GM19239 (cell line): ENCODE measurements around the gene NIM1K.
"Not testable (repeated sequence)": the region's sequence is repeated elsewhere in the genome, so short reads cannot be mapped to it uniquely, and the experiment has no call there.

Experiments used
- DNase-seq: peaks from one replicate; pipeline ENCODE4 v3.0.0; 2011; ENCODE audit warnings: low spot score; ENCODE audit not compliant: insufficient read length
- FAIRE-seq: peaks from 2 replicates; lab custom pipeline; 2011; peaks lifted over from hg19 to GRCh38; lab: Jason Lieb, UNC

NIM1K gene

GRCh38 chr5:43221502-43221901, 29.5 kb downstream of the NIM1K start:
- FAIRE-seq (no peak), DNase-seq (no peak)

DNA sequence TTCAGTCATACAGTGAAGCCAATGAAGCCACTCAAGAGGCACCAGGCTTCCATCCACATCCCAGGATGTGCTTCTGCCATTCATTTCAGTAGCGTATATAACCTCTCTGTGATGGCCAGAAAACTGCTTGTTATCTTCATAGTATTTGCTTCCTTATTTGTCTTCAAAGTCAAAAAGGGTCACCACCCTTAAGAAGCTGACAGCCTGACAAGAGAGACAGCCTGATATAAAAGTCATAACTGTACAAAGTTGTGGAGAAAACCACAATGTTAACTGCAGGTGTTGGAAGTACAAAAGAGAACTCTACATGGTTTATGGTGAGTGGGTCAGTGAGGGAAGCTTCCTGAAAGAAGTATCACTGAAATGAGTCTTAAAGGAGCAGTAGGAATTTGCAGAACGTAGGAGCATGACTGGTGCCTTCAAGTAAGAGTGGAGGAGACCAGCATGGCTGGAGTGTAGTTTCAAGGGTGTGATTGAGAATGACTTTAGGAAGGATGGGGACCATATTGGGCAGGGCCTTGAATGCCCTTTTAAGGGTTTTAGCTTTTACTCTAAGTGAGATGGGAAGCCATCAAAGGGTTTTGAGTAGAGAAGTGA, 33.7 kb downstream of the NIM1K start:
- FAIRE-seq (no peak), DNase-seq (no peak)

DNA sequence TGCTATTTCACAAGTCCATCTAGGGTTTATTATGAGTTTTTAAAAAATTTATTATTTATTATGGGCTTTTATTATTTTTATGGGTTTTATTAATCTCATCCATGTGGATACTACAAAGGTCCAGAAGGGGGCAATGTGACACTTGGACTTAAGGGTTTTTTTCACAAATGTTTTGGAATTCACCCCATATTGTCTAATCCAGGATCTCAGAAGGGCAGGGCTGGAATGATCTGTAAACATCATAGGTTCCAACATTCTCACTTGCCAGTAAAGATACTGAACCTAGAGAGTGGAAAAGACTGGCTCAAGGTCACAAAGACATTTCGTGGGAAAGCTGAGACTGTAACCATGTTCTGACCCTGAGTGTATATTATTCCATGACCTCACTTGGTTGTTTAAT, 35.6 kb downstream of the NIM1K start:
- peak; percentile 18 for FAIRE-seq

DNA sequence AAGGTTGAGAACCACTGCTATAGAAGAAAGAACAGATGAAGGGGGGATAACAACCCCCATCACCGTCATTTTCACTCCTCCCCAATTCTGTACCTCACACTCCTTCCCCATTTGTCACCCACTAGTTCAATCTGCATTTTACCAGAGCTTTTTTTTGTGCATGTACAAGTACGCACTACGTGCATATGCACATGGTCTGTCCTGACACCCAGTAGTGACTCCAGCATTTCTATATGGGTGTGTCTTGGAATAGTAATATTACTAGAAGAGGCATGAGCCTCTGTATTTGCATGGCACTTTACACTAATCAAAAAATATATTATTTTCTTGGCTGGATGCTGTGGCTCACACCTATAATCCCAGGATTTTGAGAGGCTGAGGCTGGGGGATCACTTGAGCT, 38.7 kb downstream of the NIM1K start:
- DNase-seq (no peak), FAIRE-seq (no peak)

More for the DNA sequence above, 35.6 kb downstream of the NIM1K start:
- DNase-seq, result no peak

- FAIRE-seq, result no peak
Observed at GRCh38 chr5:43231977-43232376, 40.0 kb downstream of the NIM1K start.

GRCh38 chr5:43232943-43233833, 41.2 kb downstream of the NIM1K start:
- no peak for FAIRE-seq
- no peak for DNase-seq

More at GRCh38 chr5:43231977-43232376, 40.0 kb downstream of the NIM1K start:
- no peak for DNase-seq

GRCh38 chr5:43233946-43234345, 41.9 kb downstream of the NIM1K start:
- FAIRE-seq (peak; percentile 75), DNase-seq (no peak)

GRCh38 chr5:43236653-43237355, 44.8 kb downstream of the NIM1K start:
- no peak for FAIRE-seq
- DNase-seq, result no peak

DNA sequence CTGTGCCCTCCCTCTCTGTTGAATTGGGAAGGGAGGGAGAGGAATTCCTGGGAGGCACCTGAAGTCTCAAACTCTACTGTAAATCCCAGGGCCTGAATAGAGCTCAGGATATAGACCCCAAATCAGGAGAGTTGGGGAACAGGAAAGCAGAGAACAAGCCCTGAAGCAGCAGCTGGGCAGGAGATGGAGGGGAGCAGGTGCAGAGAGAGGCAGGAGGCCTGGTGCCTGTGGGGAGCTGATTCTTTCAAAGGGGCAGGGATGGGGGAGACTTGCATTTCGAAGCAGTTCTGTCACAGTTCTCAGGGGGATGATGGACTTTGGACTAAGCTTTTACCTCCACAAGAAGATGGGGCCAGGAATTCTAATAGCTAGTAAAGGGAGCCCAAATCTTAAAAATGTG, 50.2 kb downstream of the NIM1K start:
- FAIRE-seq (no peak), DNase-seq (no peak)

DNA sequence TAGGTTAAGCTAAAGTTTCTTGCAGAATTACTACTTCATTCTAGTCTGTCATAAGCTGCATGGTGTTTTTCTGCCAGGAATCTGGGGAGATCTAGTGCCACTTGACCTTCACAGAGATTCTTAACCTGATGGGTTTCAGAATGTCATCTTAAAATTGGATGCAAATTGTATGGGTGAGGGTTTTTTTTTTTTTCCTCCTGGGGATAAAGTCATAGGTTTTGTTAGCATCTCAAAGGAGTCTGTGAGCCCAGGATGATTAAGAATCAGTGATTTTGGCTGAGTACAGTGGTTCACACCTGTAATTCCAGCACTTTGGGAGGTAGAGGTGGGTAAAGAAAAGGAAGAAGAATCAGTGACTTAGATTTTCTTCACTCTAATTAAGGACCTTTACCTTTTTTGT, 51.2 kb downstream of the NIM1K start:
- FAIRE-seq, result no peak
- DNase-seq, result no peak

DNA sequence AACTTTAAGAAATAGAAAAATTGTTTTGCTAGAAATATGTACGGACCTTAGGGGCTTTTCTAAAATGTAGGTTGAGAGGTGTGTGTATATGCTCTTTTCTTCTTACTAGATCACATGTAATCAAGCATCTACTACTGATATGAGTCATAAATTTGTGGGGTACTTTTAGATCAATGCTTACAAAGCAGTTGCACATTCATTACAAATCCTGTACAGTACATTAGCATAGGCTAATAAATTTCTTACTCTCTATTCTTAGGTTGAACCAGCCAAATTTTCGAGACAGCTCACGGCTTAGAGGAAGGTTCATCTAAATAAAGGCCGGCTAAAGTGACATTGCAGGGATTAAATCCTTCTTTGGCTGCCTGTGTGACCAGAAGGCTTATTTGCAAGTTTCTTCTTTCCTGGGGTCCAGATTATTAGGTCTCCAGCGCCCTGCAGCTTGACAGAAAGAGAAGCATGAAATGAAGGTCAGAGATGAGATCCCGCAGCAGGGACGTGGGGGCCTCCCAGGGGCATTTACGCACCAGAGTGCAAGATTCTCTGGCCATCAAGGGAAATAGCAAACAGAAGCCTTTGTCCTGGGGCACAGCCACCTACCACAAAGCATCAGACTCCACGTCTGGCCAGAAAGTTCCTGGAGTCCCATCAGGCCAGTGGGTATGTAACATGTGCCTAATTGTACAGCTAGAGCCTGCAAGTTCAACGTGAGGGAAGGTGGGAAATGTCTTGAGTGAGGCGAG, 53.0 kb downstream of the NIM1K start:
- DNase-seq, result no peak
- FAIRE-seq, result peak; percentile 77

- peak; percentile 48 for FAIRE-seq
Observed at GRCh38 chr5:43245724-43246385, 53.8 kb downstream of the NIM1K start.

GRCh38 chr5:43251754-43252153, 59.7 kb downstream of the NIM1K start:
- FAIRE-seq (no peak), DNase-seq (no peak)

More at GRCh38 chr5:43245724-43246385, 53.8 kb downstream of the NIM1K start:
- DNase-seq, result no peak

DNA sequence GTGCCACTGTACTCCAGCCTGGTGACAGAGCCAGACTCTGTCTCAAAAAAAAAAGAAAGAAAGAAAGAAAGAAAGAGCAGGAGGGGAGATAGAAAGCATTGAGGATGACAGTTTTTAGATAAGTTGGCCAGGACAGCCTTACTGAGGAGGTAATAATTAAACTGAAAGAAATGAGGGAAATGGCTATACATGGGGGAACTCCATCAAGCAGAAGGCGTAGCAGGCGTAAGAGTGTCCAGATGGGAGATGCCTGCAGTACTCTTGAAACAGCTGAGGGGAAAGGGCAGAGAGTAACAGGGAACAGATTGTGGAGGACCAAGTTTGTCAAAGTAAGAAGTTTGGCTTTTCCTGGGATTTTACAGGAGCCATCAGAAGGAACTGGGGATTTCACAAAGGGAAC, 63.7 kb downstream of the NIM1K start:
- no peak for DNase-seq
- peak; percentile 62 for FAIRE-seq

DNA sequence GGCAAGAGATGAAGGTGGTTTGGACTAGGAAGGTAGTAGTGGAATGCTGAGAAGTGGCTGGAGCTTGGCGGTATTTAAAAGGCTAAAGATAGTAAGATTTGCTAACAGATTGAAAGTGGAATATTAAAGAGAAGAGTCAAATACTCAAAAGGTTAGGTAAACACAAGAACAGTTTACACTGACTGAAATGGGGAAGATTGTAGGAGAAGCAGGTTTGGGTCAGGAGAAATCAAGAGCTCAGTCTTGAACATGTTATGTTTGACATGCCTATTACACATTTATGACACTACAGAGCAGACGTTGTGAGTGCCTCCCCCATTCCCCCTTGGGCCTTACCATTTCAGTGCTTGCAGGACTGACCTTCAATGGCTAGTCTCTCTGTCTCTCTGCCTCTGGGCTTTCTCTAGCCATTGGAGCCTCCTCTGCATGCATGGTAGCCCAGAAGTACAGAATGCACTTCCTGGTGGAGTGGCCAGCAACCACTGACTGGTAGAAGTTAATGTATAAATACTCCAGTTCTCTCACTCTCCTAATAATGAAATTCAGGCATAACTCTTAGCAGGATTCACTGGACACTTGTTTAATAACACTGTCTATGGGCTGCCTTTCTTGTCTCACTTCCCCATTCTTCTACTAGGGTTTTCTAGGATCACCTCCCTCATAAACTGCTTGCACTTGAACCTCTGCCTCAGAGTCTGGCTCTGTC, 64.4 kb downstream of the NIM1K start:
- FAIRE-seq (peak; percentile 85), DNase-seq (no peak)

DNA sequence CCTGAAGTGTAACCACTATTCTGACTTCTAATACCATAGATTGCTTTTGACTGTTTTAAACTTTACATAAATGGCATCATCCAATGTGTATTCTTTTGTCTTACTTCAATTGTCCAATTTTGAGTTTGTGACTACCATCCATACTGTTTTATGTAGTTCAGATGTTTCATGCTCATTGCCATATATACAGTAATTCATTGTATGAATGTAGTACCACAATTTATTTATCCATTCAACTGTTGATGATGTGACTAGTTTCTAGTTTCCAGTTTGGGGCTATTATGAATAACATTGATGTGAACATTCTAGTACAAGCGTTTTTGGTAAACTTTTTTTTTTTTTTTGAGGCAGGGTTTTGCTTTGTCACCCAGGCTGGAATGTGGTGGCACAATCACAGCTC, 66.1 kb downstream of the NIM1K start:
- FAIRE-seq, result no peak

DNA sequence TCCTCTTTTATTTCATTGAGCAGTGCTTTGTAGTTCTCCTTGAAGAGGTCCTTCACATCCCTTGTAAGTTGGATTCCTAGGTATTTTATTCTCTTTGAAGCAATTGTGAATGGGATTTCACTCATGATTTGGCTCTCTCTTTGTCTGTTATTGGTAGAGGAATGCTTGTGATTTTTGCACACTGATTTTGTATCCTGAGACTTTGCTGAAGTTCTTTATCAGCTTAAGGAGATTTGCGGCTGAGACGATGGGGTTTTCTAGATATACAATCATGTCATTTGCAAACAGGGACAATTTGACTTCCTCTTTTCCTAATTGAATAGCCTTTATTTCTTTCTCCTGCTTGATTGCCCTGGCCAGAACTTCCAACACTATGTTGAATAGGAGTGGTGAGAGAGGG, 70.2 kb downstream of the NIM1K start:
- DNase-seq, FAIRE-seq: not testable (repeated sequence)

More for the DNA sequence above, 66.1 kb downstream of the NIM1K start:
- DNase-seq, result no peak

DNA sequence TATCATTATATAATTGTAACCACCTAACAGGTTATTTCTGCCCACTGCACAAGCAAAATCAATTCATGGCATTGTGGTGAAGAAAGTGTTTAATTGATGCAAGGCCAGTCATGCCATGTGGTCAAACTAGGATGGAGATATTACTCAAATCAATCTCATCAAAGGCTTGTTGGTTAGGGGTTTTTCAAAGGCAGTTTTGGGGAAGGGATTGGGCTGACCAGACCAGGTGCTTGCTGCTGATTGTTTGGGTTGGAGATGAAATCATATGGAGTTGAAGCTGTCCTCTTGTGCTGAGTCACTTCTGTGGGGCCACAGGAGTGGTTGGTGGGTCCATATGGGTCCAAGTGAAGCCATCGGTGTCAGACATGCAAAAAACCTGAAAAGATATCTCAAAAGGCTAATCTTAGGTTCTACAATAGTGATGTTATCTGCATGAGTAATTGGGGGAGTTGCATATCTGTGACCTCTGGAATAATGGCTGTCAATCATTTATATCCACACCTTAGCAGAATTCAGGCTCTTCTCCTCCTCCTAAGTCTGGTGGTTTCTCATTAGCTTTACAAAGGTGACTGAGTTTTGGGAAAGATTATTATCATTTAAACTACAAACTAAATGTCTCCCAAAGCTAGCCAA, 76.3 kb downstream of the NIM1K start:
- no peak for DNase-seq
- no peak for FAIRE-seq

GRCh38 chr5:43270645-43271044, 78.6 kb downstream of the NIM1K start:
- FAIRE-seq (no peak), DNase-seq (no peak)
